GM12878 (cell line): ENCODE results near the gene CENPF.

Experiments
- CHD2 ChIP-seq: IDR thresholded peaks from 2 replicates; pipeline ENCODE4 v1.6.1; 2011; ENCODE audit warnings: low read depth, low read length, improper control_type of control experiment, borderline replicate concordance
- CTCF ChIP-seq, 3 experiments: IDR thresholded peaks in 2 of 3; conservative IDR thresholded peaks in 1 of 3; 2 replicates each; pipeline ENCODE4 v1.5.1; 2011; ENCODE audit warnings: low read depth in 3 of 3, low read length in 3 of 3, mild to moderate bottlenecking in 3 of 3, control low read depth in 2 of 3, moderate library complexity in 2 of 3, inconsistent platforms in 1 of 3, mixed read lengths in 1 of 3; ENCODE audit not compliant: control insufficient read depth in 2 of 3, insufficient read depth in 1 of 3; ENCODE audit errors: extremely low read depth in 1 of 3
- FOXM1 ChIP-seq: IDR thresholded peaks from 2 replicates; pipeline ENCODE4 v1.6.1; 2012; ENCODE audit warnings: low read depth, mild to moderate bottlenecking, inconsistent platforms, low read length, moderate library complexity
- JUND ChIP-seq: IDR thresholded peaks from 2 replicates; pipeline ENCODE4 v1.6.1; 2012; ENCODE audit warnings: low read depth, mild to moderate bottlenecking, low read length, improper control_type of control experiment, moderate library complexity
- NR2C1 ChIP-seq: fragments of 450-650 bp; IDR thresholded peaks from 2 replicates; pipeline ENCODE4 v1.6.1; 2017; ENCODE audit warnings: antibody characterized with exemption, mild to moderate bottlenecking, moderate library complexity
- POLR2A ChIP-seq: IDR thresholded peaks from 2 replicates; pipeline ENCODE4 v1.6.1; 2011; ENCODE audit warnings: low read depth, mild to moderate bottlenecking, low read length
- ZBTB4 ChIP-seq: fragments of 450-650 bp; formaldehyde crosslinking; IDR thresholded peaks from 2 replicates; pipeline ENCODE4 v1.4.0; 2022; ENCODE audit warnings: mild to moderate bottlenecking, moderate library complexity

GRCh38 chr1:214702556-214702955, 99.6 kb downstream of the CENPF start:
- TF ChIP-seq CHD2 (no peak), FOXM1 (no peak), CTCF (IDR thresholded peaks at IDR 0.05 in 2 of 3, conservative IDR thresholded peaks at IDR 0.05 in 1 of 3; ENCODE audit: control insufficient read depth in 2 of 3, extremely low read depth in 1 of 3, insufficient read depth in 1 of 3, low read depth in 3 of 3, low read length in 3 of 3) (no peak), JUND (no peak), POLR2A (no peak), ZBTB4 (no peak), NR2C1 (no peak)
